ENCODE data around the gene RNF157. TPM values are rescaled to one million over a fixed set of nuclear protein-coding genes. Genes with fewer than 3 reads are reported as not detected.
A peak's percentile ranks its signal among the peaks of the same experiment; 100 is the strongest.

The RNF157 gene
- total RNA-seq, 2 experiments from 2014 or later, result 25.4 to 28.0 TPM

- no peak for DNase-seq
- CTCF ChIA-PET, result interaction anchor here (0.7 to 19.6 kb wide), 11 partner anchors 17 to 274 kb away, joined by 3 to 337 read pairs (median 4); partner anchors contain the start of gene FOXJ1
Observed at GRCh38 chr17:76123749-76124581, 116.3 kb downstream of the RNF157 start.

GRCh38 chr17:76123191-76123499, 117.1 kb downstream of the RNF157 start:
- H3K9me3 Mint-ChIP-seq, result no peaks in the 10 kb centered on the region
- H3K4me1 Mint-ChIP-seq (ENCODE audit: low read depth), result peaks cover 12% of the 10 kb centered on the region
- DNase-seq, result no peak
- H3K27me3 Mint-ChIP-seq, result no peaks in the 10 kb centered on the region
- H3K27ac Mint-ChIP-seq, result no peak overlapping the region
- ChIA-PET CTCF (interaction anchor here (0.7 to 19.6 kb wide), 8 partner anchors 18 to 157 kb away, joined by 3 to 337 read pairs (median 6); partner anchors contain the start of gene FOXJ1), POLR2A (interaction anchor here (0.8 kb wide), 1 partner anchor 150 kb away, joined by 3 read pairs; no protein-coding TSS in a partner anchor)
- intact Hi-C loops (cut with micrococcal nuclease), result no loop called here
- no peak overlapping the region for H3K4me3 Mint-ChIP-seq
- H3K36me3 Mint-ChIP-seq, result no peaks in the 10 kb centered on the region

More at GRCh38 chr17:76123749-76124581, 116.3 kb downstream of the RNF157 start:
- intact Hi-C loops (cut with micrococcal nuclease), result no loop called here
- Mint-ChIP-seq H3K4me3 (no peak overlapping the region), H3K36me3 (no peaks in the 10 kb centered on the region), H3K27me3 (no peaks in the 10 kb centered on the region), H3K9me3 (no peaks in the 10 kb centered on the region), H3K4me1 (ENCODE audit: low read depth) (peaks cover 12% of the 10 kb centered on the region), H3K27ac (peak overlapping the region; percentile 45)
- POLR2A ChIA-PET, result no interaction called here

- Mint-ChIP-seq H3K4me1 (ENCODE audit: low read depth) (peaks cover 12% of the 10 kb centered on the region), H3K4me3 (no peak overlapping the region), H3K9me3 (no peaks in the 10 kb centered on the region), H3K27me3 (no peaks in the 10 kb centered on the region), H3K27ac (no peak overlapping the region), H3K36me3 (no peaks in the 10 kb centered on the region)
- CTCF ChIA-PET, result interaction anchor here (0.5 to 19.6 kb wide), 14 partner anchors 53 to 209 kb away, joined by 3 to 337 read pairs (median 7); no protein-coding TSS in a partner anchor
- POLR2A ChIA-PET, result interaction anchor here (0.8 to 2.4 kb wide), 5 partner anchors 143 to 157 kb away, joined by 3 to 14 read pairs (median 4); partner anchors contain the start of gene UBALD2
- intact Hi-C loops (cut with micrococcal nuclease), result no loop called here
- no peak for DNase-seq
Observed at GRCh38 chr17:76122431-76123190, 117.7 kb downstream of the RNF157 start.

DNA sequence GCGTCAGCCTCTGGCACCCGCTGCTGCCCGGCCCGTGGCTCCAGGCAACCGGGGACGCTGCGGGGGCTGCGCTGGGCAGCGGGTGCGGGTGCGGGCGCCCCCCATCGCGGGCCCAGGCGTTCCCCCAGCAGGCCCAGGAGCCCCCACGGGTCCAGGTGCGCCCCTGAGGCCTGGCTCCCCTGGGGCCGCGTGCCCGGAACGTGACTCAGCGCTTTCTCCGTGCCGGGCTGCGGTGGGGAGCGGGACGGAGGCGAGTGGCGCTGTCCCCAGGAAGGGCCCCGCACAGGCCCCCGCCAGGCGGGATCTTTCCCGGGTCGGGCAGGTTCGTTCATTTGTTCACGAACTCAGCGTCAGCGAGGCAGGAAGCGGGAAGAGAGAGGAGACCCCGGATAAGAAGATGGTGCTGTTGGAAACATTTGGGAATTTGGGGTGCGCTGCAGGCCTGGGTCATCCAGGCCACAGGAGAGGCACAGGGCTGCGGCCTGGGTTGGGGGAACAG, 118.3 kb downstream of the RNF157 start:
- no peak overlapping the region for H3K27ac Mint-ChIP-seq
- peaks cover 9% of the 10 kb centered on the region for H3K4me1 Mint-ChIP-seq (ENCODE audit: low read depth)
- no peaks in the 10 kb centered on the region for H3K27me3 Mint-ChIP-seq
- intact Hi-C loops (cut with micrococcal nuclease), result loop anchor here (1.0 kb wide), 2 partner anchors 60 to 157 kb away; no protein-coding TSS in a partner anchor
- DNase-seq, result peak; percentile 35
- CTCF ChIA-PET, result interaction anchor here (0.5 to 19.6 kb wide), 30 partner anchors 11 to 276 kb away, joined by 3 to 337 read pairs (median 5); partner anchors contain the start of gene EXOC7
- no peak overlapping the region for H3K4me3 Mint-ChIP-seq
- H3K36me3 Mint-ChIP-seq, result no peaks in the 10 kb centered on the region
- H3K9me3 Mint-ChIP-seq, result no peaks in the 10 kb centered on the region
- POLR2A ChIA-PET, result interaction anchor here (0.6 to 2.4 kb wide), 8 partner anchors 58 to 245 kb away, joined by 3 to 14 read pairs (median 4); partner anchors contain the start of gene UBALD2

DNA sequence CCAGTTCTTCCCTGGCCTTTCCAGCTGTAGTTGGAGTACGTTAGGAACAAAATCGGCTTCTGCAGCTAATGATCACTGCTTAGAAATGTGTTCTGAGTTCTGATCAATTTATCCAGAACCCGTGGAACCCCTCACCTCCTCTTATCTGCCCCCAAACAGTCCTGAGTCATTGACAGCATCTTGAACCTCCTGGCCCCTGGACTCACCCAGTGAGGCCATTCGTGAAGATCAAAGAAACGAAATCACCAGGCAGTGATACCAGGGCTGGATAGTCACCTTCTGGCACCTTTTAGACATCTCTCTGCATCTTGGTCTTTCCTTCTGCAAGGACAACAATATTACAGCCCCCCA, 119.7 kb downstream of the RNF157 start:
- Mint-ChIP-seq H3K4me3 (no peak overlapping the region), H3K27ac (no peak overlapping the region), H3K36me3 (no peaks in the 10 kb centered on the region), H3K4me1 (ENCODE audit: low read depth) (peaks cover 4% of the 10 kb centered on the region), H3K27me3 (no peaks in the 10 kb centered on the region), H3K9me3 (no peaks in the 10 kb centered on the region)
- DNase-seq, result no peak
- POLR2A ChIA-PET, result interaction anchor here (0.9 to 2.4 kb wide), 7 partner anchors 59 to 264 kb away, joined by 3 to 14 read pairs (median 4); partner anchors contain the start of genes SPHK1 and UBALD2
- intact Hi-C loops (cut with micrococcal nuclease), result loop anchor here (1.0 kb wide), 2 partner anchors 62 to 159 kb away; no protein-coding TSS in a partner anchor
- CTCF ChIA-PET, result interaction anchor here (0.6 to 19.6 kb wide), 24 partner anchors 9 to 277 kb away, joined by 3 to 337 read pairs (median 5); partner anchors contain the start of gene EXOC7

DNA sequence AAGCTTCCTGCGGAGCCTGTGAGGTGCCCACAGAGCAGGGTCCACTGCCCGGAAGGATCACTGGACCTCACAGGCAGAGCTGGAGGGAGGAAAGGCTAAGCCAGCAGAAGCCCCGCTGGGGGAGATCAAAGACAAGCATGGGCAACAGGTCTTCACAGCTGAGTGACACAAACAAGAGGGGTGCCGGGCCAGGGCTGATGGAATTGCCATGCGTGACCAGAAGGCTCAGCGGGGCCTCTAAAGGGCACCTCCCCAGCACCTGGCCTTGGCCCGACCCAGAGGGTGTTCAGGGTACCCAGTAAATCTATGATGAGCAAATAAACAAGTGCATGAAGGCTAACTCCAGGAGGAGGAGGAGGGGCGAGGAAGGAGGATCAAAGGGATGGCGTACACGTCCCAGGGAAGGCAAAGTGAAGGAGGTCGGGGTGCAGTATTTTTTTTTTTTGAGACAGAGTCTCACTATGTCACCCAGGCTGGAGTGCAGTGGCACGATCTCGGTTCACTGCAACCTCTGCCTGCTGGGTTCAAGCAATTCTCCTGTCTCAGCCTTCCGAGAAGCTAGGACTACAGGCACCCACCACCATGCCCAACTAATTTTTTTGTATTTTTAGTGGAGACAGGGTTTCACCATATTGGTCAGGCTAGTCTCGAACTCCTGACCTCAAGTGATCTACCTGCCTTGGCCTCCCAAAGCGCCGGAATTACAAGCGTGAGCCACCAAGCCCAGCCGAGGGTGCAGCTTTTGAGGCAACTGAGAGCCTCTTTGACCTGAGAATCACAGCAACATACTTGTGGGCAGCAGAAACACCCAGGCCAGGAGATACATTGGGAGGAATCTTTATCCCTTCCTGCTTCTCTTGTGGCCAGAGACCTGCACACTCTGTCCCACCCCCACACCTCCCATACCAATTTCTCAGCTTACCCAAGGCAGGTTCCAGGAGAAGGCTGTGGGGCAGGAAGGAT, 120.6 kb downstream of the RNF157 start:
- Mint-ChIP-seq H3K4me3 (no peak overlapping the region), H3K27ac (no peak overlapping the region), H3K9me3 (no peaks in the 10 kb centered on the region), H3K36me3 (no peaks in the 10 kb centered on the region), H3K27me3 (no peaks in the 10 kb centered on the region), H3K4me1 (ENCODE audit: low read depth) (peaks cover 4% of the 10 kb centered on the region)
- DNase-seq, result no peak
- intact Hi-C loops (cut with micrococcal nuclease), result no loop called here
- POLR2A ChIA-PET, result interaction anchor here (1.2 to 2.4 kb wide), 4 partner anchors 146 to 160 kb away, joined by 3 to 9 read pairs (median 5); partner anchors contain the start of gene UBALD2
- CTCF ChIA-PET, result interaction anchor here (0.6 to 19.6 kb wide), 14 partner anchors 26 to 179 kb away, joined by 3 to 337 read pairs (median 6); no protein-coding TSS in a partner anchor

- POLR2A ChIA-PET, result interaction anchor here (1.0 to 1.6 kb wide), 3 partner anchors 65 to 150 kb away, joined by 3 read pairs; partner anchors contain the start of gene UBALD2
- Mint-ChIP-seq H3K27ac (no peak overlapping the region), H3K4me3 (no peak overlapping the region), H3K36me3 (no peaks in the 10 kb centered on the region), H3K4me1 (ENCODE audit: low read depth) (no peaks in the 10 kb centered on the region), H3K9me3 (no peaks in the 10 kb centered on the region), H3K27me3 (no peaks in the 10 kb centered on the region)
- CTCF ChIA-PET, result interaction anchor here (0.6 to 19.6 kb wide), 8 partner anchors 10 to 283 kb away, joined by 3 to 337 read pairs (median 4); partner anchors contain the start of gene FOXJ1
- no peak for DNase-seq
- intact Hi-C loops (cut with micrococcal nuclease), result no loop called here
Observed at GRCh38 chr17:76115138-76115754, 125.0 kb downstream of the RNF157 start.

DNA sequence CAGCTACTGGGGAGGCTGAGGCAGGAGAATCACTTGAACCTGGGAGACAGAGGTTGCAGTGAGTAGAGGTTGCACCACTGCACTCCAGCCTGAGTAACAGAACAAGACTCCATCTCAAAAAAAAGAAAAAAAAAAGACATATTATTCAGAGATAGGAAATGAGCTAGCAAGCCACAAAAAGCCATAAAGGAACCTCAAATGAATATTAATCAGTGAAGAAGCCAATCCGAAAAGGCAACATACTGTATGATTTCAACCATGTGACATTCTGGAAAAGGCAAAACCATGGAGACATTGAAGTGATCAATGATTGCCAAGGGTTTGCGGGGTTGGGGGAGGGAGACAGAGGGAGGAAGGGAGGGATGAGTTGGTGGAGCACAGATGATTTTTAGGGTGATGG, 128.3 kb downstream of the RNF157 start:
- CTCF ChIA-PET, result interaction anchor here (0.8 to 19.6 kb wide), 3 partner anchors 9 to 168 kb away, joined by 4 to 337 read pairs (median 7); no protein-coding TSS in a partner anchor
- no peak for DNase-seq
- no peak overlapping the region for H3K4me3 Mint-ChIP-seq
- H3K4me1 Mint-ChIP-seq (ENCODE audit: low read depth), result no peaks in the 10 kb centered on the region
- H3K9me3 Mint-ChIP-seq, result no peaks in the 10 kb centered on the region
- POLR2A ChIA-PET, result interaction anchor here (0.6 kb wide), 1 partner anchor 153 kb away, joined by 4 read pairs; the partner anchor contains the start of gene UBALD2
- no peaks in the 10 kb centered on the region for H3K27me3 Mint-ChIP-seq
- H3K27ac Mint-ChIP-seq, result no peak overlapping the region
- no peaks in the 10 kb centered on the region for H3K36me3 Mint-ChIP-seq
- intact Hi-C loops (cut with micrococcal nuclease), result no loop called here

- H3K9me3 Mint-ChIP-seq, result no peaks in the 10 kb centered on the region
- no peak overlapping the region for H3K4me3 Mint-ChIP-seq
- intact Hi-C loops (cut with micrococcal nuclease), result no loop called here
- no peak for DNase-seq
- ChIA-PET POLR2A (no interaction called here), CTCF (interaction anchor here (0.9 to 3.2 kb wide), 6 partner anchors 19 to 291 kb away, joined by 3 to 21 read pairs (median 9); no protein-coding TSS in a partner anchor)
- no peaks in the 10 kb centered on the region for H3K27me3 Mint-ChIP-seq
- no peak overlapping the region for H3K27ac Mint-ChIP-seq
- H3K36me3 Mint-ChIP-seq, result peaks cover 6% of the 10 kb centered on the region
- H3K4me1 Mint-ChIP-seq (ENCODE audit: low read depth), result peaks cover 9% of the 10 kb centered on the region
Observed at GRCh38 chr17:76107509-76107908, 132.8 kb downstream of the RNF157 start.

- peaks cover 16% of the 10 kb centered on the region for H3K4me1 Mint-ChIP-seq (ENCODE audit: low read depth)
- POLR2A ChIA-PET, result interaction anchor here (1.2 kb wide), 1 partner anchor 11 kb away, joined by 4 read pairs; no protein-coding TSS in a partner anchor
- no peak overlapping the region for H3K27ac Mint-ChIP-seq
- H3K36me3 Mint-ChIP-seq, result peaks cover 6% of the 10 kb centered on the region
- H3K4me3 Mint-ChIP-seq, result no peak overlapping the region
- no peak for DNase-seq
- intact Hi-C loops (cut with micrococcal nuclease), result no loop called here
- no peaks in the 10 kb centered on the region for H3K27me3 Mint-ChIP-seq
- H3K9me3 Mint-ChIP-seq, result no peaks in the 10 kb centered on the region
- CTCF ChIA-PET, result interaction anchor here (0.9 to 2.4 kb wide), 6 partner anchors 20 to 278 kb away, joined by 4 to 15 read pairs (median 5); partner anchors contain the start of gene SPHK1
Observed at GRCh38 chr17:76106703-76107102, 133.6 kb downstream of the RNF157 start.

All from activated CD4-positive, alpha-beta memory T cell treated with anti-CD3 and anti-CD28 coated beads for 36 hours (primary cell).